ENCODE results near the gene ASGR2. TPM values are rescaled to one million over a fixed set of nuclear protein-coding genes. Genes with fewer than 3 reads are reported as not detected.
"Not testable (repeated sequence)": the region's sequence is repeated elsewhere in the genome, so short reads cannot be mapped to it uniquely, and the experiment has no call there.

Gene ASGR2
- total and polyA plus RNA-seq, 8 donors = 0.29 to 0.80 (median 0.43) TPM; not detected in 2

DNA sequence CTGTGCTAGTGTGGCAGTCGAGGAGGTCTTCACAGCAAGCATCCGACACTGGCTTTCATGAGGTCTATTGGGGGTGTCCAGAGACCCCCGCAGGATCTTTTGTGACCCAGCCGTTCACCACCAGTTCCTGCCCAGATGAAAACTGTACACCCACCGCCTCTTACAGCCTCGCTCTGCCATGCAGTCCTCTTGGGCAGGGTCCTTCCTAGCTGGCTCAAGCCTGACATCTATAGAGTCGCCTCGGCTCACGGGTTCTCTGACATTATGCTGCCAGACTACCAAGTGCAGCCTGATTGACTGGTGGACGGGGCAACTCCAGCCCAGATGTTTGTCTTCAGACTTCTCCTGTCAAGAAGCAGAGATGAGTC lies 20.0 kb downstream of the ASGR2 start:
- no peaks in the 10 kb centered on the region for H3K4me1 ChIP-seq
- H3K9me3 ChIP-seq = no peaks in the 10 kb centered on the region
- ATAC-seq (no peak), FAIRE-seq (no peak), DNase-seq (peak in 1 of 6 donors; percentile 15)
- no peak overlapping the region for H3K27ac ChIP-seq
- intact Hi-C loops (cut with DNase I) = no loop called here
- 52 to 70% methylated on average over 10 of the region's 10 CpGs for WGBS, 2 donors
- H3K36me3 ChIP-seq = no peaks in the 10 kb centered on the region
- TF ChIP-seq, protein P1, sequence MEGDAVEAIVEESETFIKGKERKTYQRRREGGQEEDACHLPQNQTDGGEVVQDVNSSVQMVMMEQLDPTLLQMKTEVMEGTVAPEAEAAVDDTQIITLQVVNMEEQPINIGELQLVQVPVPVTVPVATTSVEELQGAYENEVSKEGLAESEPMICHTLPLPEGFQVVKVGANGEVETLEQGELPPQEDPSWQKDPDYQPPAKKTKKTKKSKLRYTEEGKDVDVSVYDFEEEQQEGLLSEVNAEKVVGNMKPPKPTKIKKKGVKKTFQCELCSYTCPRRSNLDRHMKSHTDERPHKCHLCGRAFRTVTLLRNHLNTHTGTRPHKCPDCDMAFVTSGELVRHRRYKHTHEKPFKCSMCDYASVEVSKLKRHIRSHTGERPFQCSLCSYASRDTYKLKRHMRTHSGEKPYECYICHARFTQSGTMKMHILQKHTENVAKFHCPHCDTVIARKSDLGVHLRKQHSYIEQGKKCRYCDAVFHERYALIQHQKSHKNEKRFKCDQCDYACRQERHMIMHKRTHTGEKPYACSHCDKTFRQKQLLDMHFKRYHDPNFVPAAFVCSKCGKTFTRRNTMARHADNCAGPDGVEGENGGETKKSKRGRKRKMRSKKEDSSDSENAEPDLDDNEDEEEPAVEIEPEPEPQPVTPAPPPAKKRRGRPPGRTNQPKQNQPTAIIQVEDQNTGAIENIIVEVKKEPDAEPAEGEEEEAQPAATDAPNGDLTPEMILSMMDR (IDR thresholded peaks at IDR 0.05) = no peak
- no peaks in the 10 kb centered on the region for H3K27me3 ChIP-seq
- no peak overlapping the region for H3K4me3 ChIP-seq

DNA sequence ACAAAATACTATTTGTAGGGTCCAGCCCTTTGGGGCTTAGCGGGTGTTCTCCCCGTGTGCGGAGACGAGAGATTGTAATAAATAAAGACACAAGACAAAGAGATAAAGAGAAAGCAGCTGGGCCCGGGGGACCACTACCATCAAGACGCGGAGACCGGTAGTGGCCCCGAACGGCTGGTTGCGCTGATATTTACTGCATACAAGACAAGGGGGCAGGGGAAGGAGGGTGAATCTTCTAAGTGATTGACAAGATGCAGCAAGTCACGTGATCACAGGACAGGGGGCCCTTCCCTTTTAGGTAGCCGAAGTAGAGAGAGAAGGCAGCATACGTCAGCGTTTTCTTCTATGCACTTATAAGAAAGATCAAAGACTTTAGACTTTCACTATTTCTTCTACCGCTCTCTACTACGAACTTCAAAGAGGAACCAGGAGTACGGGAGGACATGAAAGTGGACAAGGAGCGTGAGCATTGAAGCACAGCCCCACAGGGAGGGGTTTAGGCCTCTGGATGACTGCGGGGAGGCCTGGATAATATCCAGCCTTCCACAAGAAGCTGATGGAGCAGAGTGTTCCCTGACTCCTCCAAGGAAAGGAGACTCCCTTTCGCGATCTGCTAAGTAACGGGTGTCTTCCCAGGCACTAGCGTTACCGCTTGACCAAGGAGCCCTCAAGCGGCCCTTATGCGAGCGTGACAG lies 23.2 kb downstream of the ASGR2 start:
- H3K4me3 ChIP-seq; intact Hi-C loops (cut with DNase I); H3K27ac ChIP-seq; H3K36me3 ChIP-seq; H3K4me1 ChIP-seq; H3K9me3 ChIP-seq; ATAC-seq; H3K27me3 ChIP-seq; FAIRE-seq: not testable (repeated sequence)
- peak in 1 of 6 donors; percentile 26 for DNase-seq
- 73 to 74% methylated on average over 20 to 26 of the region's 28 CpGs for WGBS, 2 donors

DNA sequence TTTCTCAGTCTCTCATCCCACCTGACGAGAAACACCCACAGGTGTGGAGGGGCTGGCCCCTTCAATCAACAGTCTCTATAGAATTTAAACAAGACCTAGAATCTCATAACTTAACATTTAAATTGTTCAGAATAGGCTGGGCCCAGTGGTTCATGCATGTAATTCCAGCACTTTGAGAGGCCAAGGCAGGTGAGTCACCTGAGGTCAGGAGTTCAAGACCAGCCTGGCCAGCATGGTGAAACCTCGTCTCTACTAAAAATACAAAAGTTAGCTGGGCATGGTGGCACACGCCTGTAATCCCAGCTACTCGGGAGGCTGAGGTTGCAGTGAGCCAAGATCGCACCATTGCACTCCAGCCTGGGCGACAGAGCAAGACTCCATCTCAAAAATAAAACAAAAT lies 25.1 kb downstream of the ASGR2 start:
- H3K27me3 ChIP-seq; ATAC-seq; FAIRE-seq; H3K4me1 ChIP-seq; H3K4me3 ChIP-seq; H3K36me3 ChIP-seq; intact Hi-C loops (cut with DNase I); H3K27ac ChIP-seq; H3K9me3 ChIP-seq: not testable (repeated sequence)
- peak in 1 of 6 donors; percentile 0 for DNase-seq
- 76 to 90% methylated on average over 6 of the region's 6 CpGs for WGBS, 2 donors

DNA sequence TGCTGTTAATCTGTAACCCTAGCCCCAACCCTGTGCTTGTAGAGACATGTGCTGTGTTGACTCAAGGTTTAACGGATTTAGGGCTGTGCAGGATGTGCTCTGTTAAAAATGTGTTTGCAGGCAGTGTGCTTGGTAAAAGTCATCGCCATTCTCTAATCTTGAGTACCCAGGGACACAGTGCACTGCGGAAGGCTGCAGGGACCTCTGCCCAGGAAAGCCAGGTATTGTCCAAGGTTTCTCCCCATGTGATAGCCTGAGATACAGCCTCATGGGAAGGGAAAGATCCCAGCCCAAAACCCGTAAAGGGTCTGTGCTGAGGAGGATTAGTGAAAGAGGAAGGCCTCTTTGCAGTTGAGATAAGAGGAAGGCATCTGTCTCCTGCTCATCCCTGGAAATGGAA lies 26.2 kb downstream of the ASGR2 start:
- H3K9me3 ChIP-seq; H3K4me3 ChIP-seq; H3K27me3 ChIP-seq; intact Hi-C loops (cut with DNase I); ATAC-seq; FAIRE-seq; H3K27ac ChIP-seq; H3K36me3 ChIP-seq; H3K4me1 ChIP-seq: not testable (repeated sequence)
- WGBS, 2 donors = 36% methylated on average over 4 of the region's 4 CpGs
- DNase-seq = peak in 1 of 6 donors; percentile 0

DNA sequence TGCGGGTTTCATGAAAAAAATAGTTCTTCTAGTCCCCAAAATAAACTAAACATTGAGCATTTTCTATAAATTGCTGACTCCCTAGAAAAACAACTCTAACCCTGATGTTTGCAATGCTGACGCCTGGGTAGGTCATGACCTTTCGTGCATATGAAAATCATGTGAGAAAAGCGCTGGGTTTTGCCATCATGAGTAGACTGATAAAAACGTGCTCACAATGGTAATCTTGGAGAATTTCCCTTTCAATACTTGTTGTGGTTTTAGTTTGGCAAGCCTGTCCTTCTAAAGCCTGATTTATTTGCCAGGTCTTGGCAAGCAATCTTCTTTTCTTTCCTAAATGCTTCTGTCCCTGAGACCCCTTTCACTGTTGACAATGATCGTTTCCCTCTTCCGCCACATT lies 30.5 kb downstream of the ASGR2 start:
- DNase-seq (no peak), FAIRE-seq (no peak), ATAC-seq (no peak)
- TF ChIP-seq, protein P1 (IDR thresholded peaks at IDR 0.05) = no peak
- H3K4me1 ChIP-seq = no peaks in the 10 kb centered on the region
- no peak overlapping the region for H3K27ac ChIP-seq
- intact Hi-C loops (cut with DNase I) = no loop called here
- no peak overlapping the region for H3K4me3 ChIP-seq
- H3K27me3 ChIP-seq = no peaks in the 10 kb centered on the region
- WGBS, 2 donors = 35 to 43% methylated on average over 7 of the region's 7 CpGs
- no peaks in the 10 kb centered on the region for H3K9me3 ChIP-seq
- no peaks in the 10 kb centered on the region for H3K36me3 ChIP-seq

DNA sequence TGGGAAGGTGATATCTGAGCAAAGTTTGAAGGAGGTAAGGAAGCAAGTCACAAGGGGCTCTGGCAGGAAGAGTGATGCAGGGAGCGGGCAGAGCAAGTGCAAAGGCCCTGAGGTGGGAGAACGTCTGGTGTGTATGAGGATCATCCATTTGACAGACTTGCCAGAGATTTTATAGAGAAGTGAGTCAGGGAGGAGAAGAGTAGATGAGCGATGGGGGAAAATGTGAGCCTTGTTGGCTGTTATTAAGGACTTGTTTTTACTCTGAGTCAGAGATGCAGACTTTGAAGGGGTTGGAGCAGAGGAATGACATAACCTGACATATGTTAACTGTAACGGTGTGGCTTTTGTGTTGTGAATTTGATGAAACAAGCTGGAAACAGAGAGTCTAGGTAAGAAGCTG lies 31.0 kb downstream of the ASGR2 start:
- Histone ChIP-seq H3K36me3 (no peaks in the 10 kb centered on the region), H3K27me3 (no peaks in the 10 kb centered on the region), H3K4me3 (no peak overlapping the region), H3K27ac (no peak overlapping the region), H3K9me3 (no peaks in the 10 kb centered on the region), H3K4me1 (no peaks in the 10 kb centered on the region)
- no peak for DNase-seq
- WGBS, 2 donors = 65 to 81% methylated on average over 4 of the region's 4 CpGs
- intact Hi-C loops (cut with DNase I) = no loop called here
- no peak for FAIRE-seq
- TF ChIP-seq, protein P1 (IDR thresholded peaks at IDR 0.05) = no peak
- no peak for ATAC-seq

Data from pancreas (tissue), 10 donors.